Gastroesophageal sphincter (tissue), 3 donors: ENCODE results near the gene ZNF180.

ENCODE experiments used
- CTCF ChIP-seq, 4 experiments: fragments of 200-600 bp in 2 of 4; fragments of 450-650 bp in 2 of 4; sonication (generic) in 1 of 4; IDR thresholded peaks; one replicate each; pipeline ENCODE4 v1.5.1; 2017 to 2019; ENCODE audit warnings: antibody characterized with exemption in 4 of 4, mild to moderate bottlenecking in 2 of 4, moderate library complexity in 2 of 4
- POLR2A ChIP-seq, 2 donors: fragments of 450-650 bp; IDR thresholded peaks; one replicate each; pipeline ENCODE4 v1.6.1; 2017; ENCODE audit warnings: antibody characterized with exemption in 2 of 2, mild to moderate bottlenecking in 2 of 2, moderate library complexity in 1 of 2

GRCh38 chr19:44530777-44531176, 30.5 kb upstream of the ZNF180 start:
- no peak for TF ChIP-seq CTCF (IDR thresholded peaks at IDR 0.05)
- no peak for TF ChIP-seq POLR2A (IDR thresholded peaks at IDR 0.05)
